Stomach (tissue), 9 donors: Measurements from ENCODE around the gene SHCBP1. TPM values are rescaled to one million over a fixed set of nuclear protein-coding genes. Genes with fewer than 3 reads are reported as not detected.

Experiments
- DNase-seq, 2 donors: peaks; one replicate each; pipeline versions ENCODE4 v3.0.0 to v3.0.0-alpha.2; 2013 to 2019
- H3K27ac ChIP-seq, 5 donors: fragments of 200-600 bp in 4 of 5; sonication (generic) in 4 of 5; one replicate each; pipeline ENCODE4 v1.5.1; 2013 to 2019; ENCODE audit warnings: mild to moderate bottlenecking in 1 of 5, moderate library complexity in 1 of 5
- H3K27me3 ChIP-seq, 3 donors: fragments of 200-600 bp; sonication (generic); one replicate each; pipeline ENCODE4 v1.5.1; 2017 to 2019; ENCODE audit warnings: mixed run types in 1 of 3
- H3K36me3 ChIP-seq, 4 donors: fragments of 200-600 bp; sonication (generic); 1 replicate in 3 of 4; 2 replicates in 1 of 4; pipeline ENCODE4 v1.5.1; 2016 to 2019
- H3K4me1 ChIP-seq, 4 donors: fragments of 200-600 bp; sonication (generic); one replicate each; pipeline ENCODE4 v1.5.1; 2016 to 2019
- H3K4me3 ChIP-seq, 4 donors: fragments of 200-600 bp; sonication (generic) in 3 of 4; one replicate each; pipeline ENCODE4 v1.5.1; 2016 to 2019; ENCODE audit warnings: mild to moderate bottlenecking in 1 of 4
- H3K9me3 ChIP-seq, 4 donors: fragments of 200-600 bp; sonication (generic); one replicate each; pipeline ENCODE4 v1.5.1; 2016 to 2019
- CTCF ChIP-seq, 7 experiments: fragments of 450-650 bp in 4 of 7; fragments of 200-600 bp in 3 of 7; sonication (generic) in 3 of 7; IDR thresholded peaks; one replicate each; pipeline ENCODE4 v1.5.1; 2016 to 2019; ENCODE audit warnings: antibody characterized with exemption in 7 of 7, control low read depth in 2 of 7, mild to moderate bottlenecking in 1 of 7
- EP300 ChIP-seq: sonication (generic); formaldehyde crosslinking; IDR thresholded peaks from one replicate; pipeline ENCODE4 v1.6.1; 2017; ENCODE audit warnings: antibody characterized with exemption
- POLR2A ChIP-seq, 4 donors: fragments of 450-650 bp; IDR thresholded peaks; one replicate each; pipeline ENCODE4 v1.6.1; 2016; ENCODE audit warnings: antibody characterized with exemption in 4 of 4, control low read depth in 2 of 4, mild to moderate bottlenecking in 1 of 4, moderate library complexity in 1 of 4
- POLR2AphosphoS5 ChIP-seq, 3 donors: sonication (generic); formaldehyde crosslinking; IDR thresholded peaks; one replicate each; pipeline ENCODE4 v1.6.1; 2016; ENCODE audit warnings: antibody characterized with exemption in 3 of 3
- WGBS, 5 donors: extraction: QIAGEN DNeasy Blood & Tissue Kit in 3 of 5; methylation state at CpG; one replicate each; pipeline versions ENCODE4 v1.1.5 to v1.1.7; 2013 to 2018; 5-methylcytosine and 5-hydroxymethylcytosine counted together
- intact Hi-C: fragments of 100-400 bp; cut with DNase I; formaldehyde crosslinking; loops from one replicate; pipeline ENCODE4 v1.15.1; 2023; ENCODE audit warnings: low total_unique reads
- polyA plus RNA-seq, 3 donors: library from polyadenylated mRNA; stranded (reverse); fragments of 200-250 nt; gene quantifications; one replicate each; pipeline ENCODE4 v1.2.3, GENCODE V29; 2013
- total RNA-seq, 5 donors: library from RNA; depleted of rRNA; stranded (reverse); fragments of >200 nt; gene quantifications; one replicate each; pipeline versions ENCODE4 v1.1.0 to v1.2.3, GENCODE V29; 2014 to 2016
- donor health status: healthy with polysubstance abuse.
- donor health status: Bipolar disorder and iron deficiency.
- donor health status: healthy.

SHCBP1 gene
- total and polyA plus RNA-seq, 8 donors, result 1.4 to 28.1 (median 3.2) TPM; not detected in 3

DNA sequence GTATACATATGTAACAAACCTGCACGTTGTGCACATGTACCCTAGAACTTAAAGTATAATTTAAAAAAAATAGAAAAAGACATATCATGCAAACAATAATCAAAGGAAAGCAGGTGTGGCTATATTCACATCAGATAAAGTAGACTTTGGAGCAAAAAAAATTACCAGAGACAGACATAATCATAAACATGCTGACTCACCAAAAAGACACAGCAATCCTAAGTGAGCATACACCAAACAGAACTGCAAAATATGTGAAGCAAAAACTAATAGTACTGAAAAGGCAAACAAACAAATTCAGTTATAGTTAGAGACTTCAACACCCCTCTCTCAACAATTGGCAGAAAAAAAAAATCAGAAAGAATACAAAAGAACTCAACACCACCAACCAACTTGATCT, 29.9 kb downstream of the SHCBP1 start:
- no peak for DNase-seq
- no peaks in the 10 kb centered on the region for H3K4me1 ChIP-seq
- H3K9me3 ChIP-seq, result peaks cover 0 to 7% (median 3%) of the 10 kb centered on the region in 4 donors
- no peaks in the 10 kb centered on the region for H3K27me3 ChIP-seq
- H3K27ac ChIP-seq, result no peak overlapping the region
- no peaks in the 10 kb centered on the region for H3K36me3 ChIP-seq
- 91 to 100% (median 96%) methylated on average over 1 of the region's 1 CpG for WGBS, 5 donors
- TF ChIP-seq POLR2A (IDR thresholded peaks at IDR 0.05) (no peak), CTCF (IDR thresholded peaks at IDR 0.05) (no peak), POLR2AphosphoS5 (IDR thresholded peaks at IDR 0.05) (no peak), EP300 (no peak)
- intact Hi-C loops, result no loop called here
- H3K4me3 ChIP-seq, result no peak overlapping the region

DNA sequence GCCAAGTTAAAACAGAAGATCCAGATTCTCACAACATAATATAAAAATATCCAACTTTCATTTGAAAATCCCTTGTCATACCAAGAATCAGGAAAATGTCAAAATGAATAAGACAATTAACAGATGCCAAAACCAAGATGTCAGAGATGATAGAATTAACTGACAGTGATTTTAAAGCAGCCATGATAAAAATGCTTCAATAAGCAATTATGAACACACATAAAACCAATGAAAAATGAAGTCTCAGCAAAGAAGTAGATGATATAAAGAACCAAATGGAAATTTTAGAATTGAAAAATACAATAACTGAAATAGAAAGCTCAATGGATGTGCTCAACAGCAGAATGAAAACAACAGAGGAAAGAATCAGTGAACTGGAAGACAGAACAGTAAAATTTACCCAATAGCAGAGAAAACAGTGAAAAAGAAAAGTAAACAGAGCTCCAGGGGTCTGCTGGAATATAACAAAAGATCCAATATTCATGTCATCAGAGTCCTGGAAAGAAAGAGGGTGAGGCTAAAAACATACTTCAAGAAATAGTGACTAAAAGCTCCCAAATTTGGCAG, 35.1 kb downstream of the SHCBP1 start:
- DNase-seq, result no peak
- Histone ChIP-seq H3K36me3 (no peaks in the 10 kb centered on the region), H3K4me3 (no peak overlapping the region), H3K27ac (no peak overlapping the region), H3K4me1 (no peaks in the 10 kb centered on the region), H3K27me3 (no peaks in the 10 kb centered on the region), H3K9me3 (peaks cover 0 to 15% (median 7%) of the 10 kb centered on the region in 4 donors)
- TF ChIP-seq EP300 (no peak), POLR2A (IDR thresholded peaks at IDR 0.05) (no peak), CTCF (IDR thresholded peaks at IDR 0.05) (no peak), POLR2AphosphoS5 (IDR thresholded peaks at IDR 0.05) (no peak)
- intact Hi-C loops, result no loop called here

GRCh38 chr16:46583036-46583435, 38.1 kb downstream of the SHCBP1 start:
- intact Hi-C loops, result no loop called here
- 26 to 64% (median 50%) methylated on average over 2 of the region's 2 CpGs for WGBS, 5 donors

GRCh38 chr16:46582313-46582712, 38.9 kb downstream of the SHCBP1 start:
- intact Hi-C loops, result no loop called here
- Histone ChIP-seq H3K27ac (no peak overlapping the region), H3K9me3 (peaks cover 0 to 15% (median 7%) of the 10 kb centered on the region in 4 donors), H3K4me1 (no peaks in the 10 kb centered on the region), H3K36me3 (peaks cover 0 to 4% (median 0%) of the 10 kb centered on the region in 4 donors), H3K4me3 (no peak overlapping the region), H3K27me3 (no peaks in the 10 kb centered on the region)
- WGBS, 5 donors, result 92 to 100% (median 95%) methylated on average over 1 of the region's 1 CpG
- no peak for DNase-seq
- TF ChIP-seq EP300 (no peak), POLR2A (IDR thresholded peaks at IDR 0.05) (no peak), POLR2AphosphoS5 (IDR thresholded peaks at IDR 0.05) (no peak), CTCF (IDR thresholded peaks at IDR 0.05) (no peak)

More at GRCh38 chr16:46583036-46583435, 38.1 kb downstream of the SHCBP1 start:
- Histone ChIP-seq H3K36me3 (peaks cover 0 to 4% (median 0%) of the 10 kb centered on the region in 4 donors), H3K27me3 (no peaks in the 10 kb centered on the region), H3K27ac (no peak overlapping the region), H3K4me1 (no peaks in the 10 kb centered on the region), H3K4me3 (no peak overlapping the region), H3K9me3 (peaks cover 0 to 15% (median 7%) of the 10 kb centered on the region in 4 donors)
- no peak for TF ChIP-seq POLR2A (IDR thresholded peaks at IDR 0.05)
- no peak for TF ChIP-seq POLR2AphosphoS5 (IDR thresholded peaks at IDR 0.05)
- TF ChIP-seq CTCF (IDR thresholded peaks at IDR 0.05), result no peak
- TF ChIP-seq EP300, result no peak
- DNase-seq, result no peak
